ENCODE results near the gene APOL6. TPM values are rescaled to one million over a fixed set of nuclear protein-coding genes. Genes with fewer than 3 reads are reported as not detected.
A peak's percentile ranks its signal among the peaks of the same experiment; 100 is the strongest.

APOL6 gene
- total and polyA plus RNA-seq, 9 of the 15 experiments (the other 6 are each of a cell fraction or from before 2014, with no cell fraction given): 0.29 to 1.2 (median 0.70) TPM

DNA sequence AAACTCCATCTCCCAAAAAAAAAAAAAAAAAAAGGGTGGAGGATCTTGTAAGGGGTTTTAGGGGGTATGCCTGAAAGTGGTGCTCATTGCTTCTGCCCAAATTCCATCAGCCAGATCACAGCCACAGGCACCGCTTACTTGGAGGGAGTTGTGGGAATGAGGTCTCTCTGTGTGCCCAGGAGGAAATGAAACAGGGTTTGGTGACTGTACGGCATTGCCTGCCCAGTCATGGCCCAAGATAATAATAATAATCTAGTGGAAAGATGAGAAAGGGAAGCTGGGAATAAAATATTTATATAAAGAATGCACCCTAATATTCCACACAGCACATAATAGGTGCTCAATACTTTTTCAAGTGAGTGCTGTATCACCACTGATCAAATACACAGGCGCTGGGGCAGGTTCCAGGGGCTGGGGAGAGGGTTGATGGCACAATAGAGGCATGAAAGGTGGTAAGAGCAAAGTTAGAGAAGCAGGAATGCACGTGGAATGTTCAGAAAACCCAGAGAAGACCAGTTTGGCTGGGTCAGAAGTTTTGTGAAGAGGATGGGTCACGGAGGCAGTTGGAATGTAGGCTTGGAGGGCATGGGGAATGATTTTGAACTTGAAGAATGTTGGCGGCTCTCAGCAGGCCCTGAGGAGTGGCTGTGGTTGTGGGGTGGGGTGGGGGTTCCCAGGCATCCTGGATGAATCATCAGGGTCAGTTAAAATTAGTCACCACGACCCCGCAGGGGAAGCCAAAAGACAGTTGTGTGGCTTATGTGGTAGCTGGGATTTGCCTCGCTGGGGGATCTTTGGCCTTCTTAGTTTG is 18.6 kb upstream of the APOL6 start:
- no peak for FAIRE-seq
- H3K4me3 ChIP-seq: no peak overlapping the region
- 24% methylated on average over 8 of the region's 9 CpGs for WGBS (ENCODE audit: insufficient coverage, low coverage, missing lambda C conversion rate)
- peaks cover under 1 to 7% of the 10 kb centered on the region in 2 experiments; a peak in 3 of 5 replicates for H3K4me1 ChIP-seq (replicated peaks in 1 of 2; ENCODE audit: control insufficient read depth in 2 of 2, insufficient read depth in 2 of 2, low read length in 2 of 2)
- peak overlapping the region; percentile 18; the same call in 1 of the 2 replicates for H3K4me2 ChIP-seq (ENCODE audit: insufficient read depth, low read length)
- intact Hi-C loops (cut with micrococcal nuclease): loop anchor here (5.0 to 10.0 kb wide), 2 partner anchors 205 to 293 kb away; no protein-coding TSS in a partner anchor
- H3K9me1 ChIP-seq (ENCODE audit: control insufficient read depth, insufficient read depth, low read length): no peaks in the 10 kb centered on the region
- no peaks in the 10 kb centered on the region for H3K9me3 ChIP-seq (replicated peaks; ENCODE audit: control insufficient read depth, insufficient read depth, low read depth, low read length)
- H4K20me1 ChIP-seq (replicated peaks; ENCODE audit: control insufficient read depth, insufficient read depth, low read length): no peaks in the 10 kb centered on the region
- H2AFZ ChIP-seq (ENCODE audit: low read depth, low read length): no peak overlapping the region; the same call in 1 of the 2 replicates
- ChIA-PET POLR2A (interaction anchor here (0.5 to 0.6 kb wide), 2 partner anchors 11 to 92 kb away, joined by 3 to 5 read pairs; no protein-coding TSS in a partner anchor), CTCF (ENCODE audit: low intra/inter-chr PET ratio) (interaction anchor here (0.7 kb wide), 1 partner anchor 645 kb away, joined by 3 read pairs; no protein-coding TSS in a partner anchor)
- BruUV-seq (replicated peaks): no TSS peak
- DNase-seq (ENCODE audit: extremely low read depth in 1 of 4, low spot score in 3 of 4): peak; percentile 26 to 56 (median 34)
- no peaks in the 10 kb centered on the region; a peak in 1 of 5 replicates for H3K27me3 ChIP-seq (ENCODE audit: control insufficient read depth in 2 of 2, insufficient read depth in 2 of 2, low read length in 2 of 2)
- no peak for ATAC-seq
- H3K27ac ChIP-seq (ENCODE audit: extremely low read depth, low read depth, low read length): 0 out of 3 replicates have a peak overlapping the region, but pooled peaks have one; percentile 36
- H3K79me2 ChIP-seq (ENCODE audit: control insufficient read depth, insufficient read depth, low read length): no peaks in the 10 kb centered on the region
- in situ Hi-C loops (cut with MboI): loop anchor here (10.0 kb wide), 1 partner anchor 295 kb away; no protein-coding TSS in a partner anchor
- H3K36me3 ChIP-seq (ENCODE audit: control insufficient read depth, insufficient read depth, low read length): no peaks in the 10 kb centered on the region
- H3K9ac ChIP-seq (ENCODE audit: insufficient read depth in 1 of 2, low read depth in 2 of 2, low read length in 2 of 2): no peak overlapping the region
- TF ChIP-seq, protein P1, sequence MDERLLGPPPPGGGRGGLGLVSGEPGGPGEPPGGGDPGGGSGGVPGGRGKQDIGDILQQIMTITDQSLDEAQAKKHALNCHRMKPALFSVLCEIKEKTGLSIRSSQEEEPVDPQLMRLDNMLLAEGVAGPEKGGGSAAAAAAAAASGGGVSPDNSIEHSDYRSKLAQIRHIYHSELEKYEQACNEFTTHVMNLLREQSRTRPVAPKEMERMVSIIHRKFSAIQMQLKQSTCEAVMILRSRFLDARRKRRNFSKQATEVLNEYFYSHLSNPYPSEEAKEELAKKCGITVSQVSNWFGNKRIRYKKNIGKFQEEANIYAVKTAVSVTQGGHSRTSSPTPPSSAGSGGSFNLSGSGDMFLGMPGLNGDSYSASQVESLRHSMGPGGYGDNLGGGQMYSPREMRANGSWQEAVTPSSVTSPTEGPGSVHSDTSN (CRISPR knock-in tag; IDR thresholded peaks at IDR 0.05; ENCODE audit: low read depth): no peak
- TF ChIP-seq, protein P1 (tag; conservative IDR thresholded peaks at IDR 0.05; ENCODE audit: low read depth): no peak
- TF ChIP-seq, protein P2, sequence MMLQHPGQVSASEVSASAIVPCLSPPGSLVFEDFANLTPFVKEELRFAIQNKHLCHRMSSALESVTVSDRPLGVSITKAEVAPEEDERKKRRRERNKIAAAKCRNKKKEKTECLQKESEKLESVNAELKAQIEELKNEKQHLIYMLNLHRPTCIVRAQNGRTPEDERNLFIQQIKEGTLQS (IDR thresholded peaks at IDR 0.05): peak; percentile 86
- TF ChIP-seq, protein P2 (CRISPR knock-in tag; conservative IDR thresholded peaks at IDR 0.05): no peak
- TF ChIP-seq KDM1A (IDR thresholded peaks at IDR 0.05) (peak; percentile 49 to 61; a peak in 3 of 4 replicates), ETV5 (CRISPR knock-in tag; IDR thresholded peaks at IDR 0.05; ENCODE audit: low read depth) (no peak), SMARCE1 (IDR thresholded peaks at IDR 0.05) (0 out of 2 replicates have a peak, but pooled peaks have one; percentile 42), ZNF444 (CRISPR knock-in tag; IDR thresholded peaks at IDR 0.05) (no peak), FOS (IDR thresholded peaks at IDR 0.05; ENCODE audit: extremely low read depth, insufficient read length) (peak; percentile 52), JUN (IDR thresholded peaks at IDR 0.05; ENCODE audit: borderline replicate concordance, low read depth, low read length) (peak; percentile 86), JUN (CRISPR knock-in tag; IDR thresholded peaks at IDR 0.05; ENCODE audit: borderline replicate concordance) (no peak), NR4A1 (CRISPR knock-in tag; IDR thresholded peaks at IDR 0.05) (no peak), NR4A1 (tag; IDR thresholded peaks at IDR 0.05) (no peak), ZNF583 (CRISPR knock-in tag; IDR thresholded peaks at IDR 0.05) (no peak), ZBTB1 (CRISPR knock-in tag; IDR thresholded peaks at IDR 0.05; ENCODE audit: borderline replicate concordance, low read depth) (peak; percentile 68; the same call in 1 of the 2 replicates), SMARCA4 (IDR thresholded peaks at IDR 0.05) (peak; percentile 68; the same call in 1 of the 2 replicates), OTX1 (CRISPR knock-in tag; IDR thresholded peaks at IDR 0.05) (no peak), SNAPC5 (CRISPR knock-in tag; IDR thresholded peaks at IDR 0.05) (no peak), ZBTB7A (IDR thresholded peaks at IDR 0.05; ENCODE audit: borderline replicate concordance, control insufficient read depth, low read depth, low read length) (peak; percentile 53; the same call in 1 of the 2 replicates), IFI16 (CRISPR knock-in tag; IDR thresholded peaks at IDR 0.05) (no peak)
